Spleen (tissue), 7 donors: ENCODE data around the gene PEDS1.

Source experiments
- POLR2A ChIP-seq, 3 donors: fragments of 450-650 bp; IDR thresholded peaks; one replicate each; pipeline ENCODE4 v1.5.1; 2017; ENCODE audit warnings: antibody characterized with exemption in 3 of 3, mild to moderate bottlenecking in 1 of 3
- TF ChIP-seq, protein P1 (sequence below), 11 experiments: fragments of 200-600 bp in 7 of 11; fragments of 450-650 bp in 4 of 11; sonication (generic) in 4 of 11; IDR thresholded peaks in 8 of 11; conservative IDR thresholded peaks in 3 of 11; 1 replicate in 7 of 11; 2 replicates in 4 of 11; pipeline versions ENCODE4 v1.4.0 to v1.8.0; 2016 to 2021; ENCODE audit warnings: antibody characterized with exemption in 11 of 11, inconsistent platforms in 4 of 11, mild to moderate bottlenecking in 1 of 11
- donor health status: DM: no; HTN: no; CAD: no; lungs with moderate emphysema.
- donor health status: DM: no; HTN: no; CAD: no.
- donor health status: DM: no; HTN: no; CAD: no.

DNA sequence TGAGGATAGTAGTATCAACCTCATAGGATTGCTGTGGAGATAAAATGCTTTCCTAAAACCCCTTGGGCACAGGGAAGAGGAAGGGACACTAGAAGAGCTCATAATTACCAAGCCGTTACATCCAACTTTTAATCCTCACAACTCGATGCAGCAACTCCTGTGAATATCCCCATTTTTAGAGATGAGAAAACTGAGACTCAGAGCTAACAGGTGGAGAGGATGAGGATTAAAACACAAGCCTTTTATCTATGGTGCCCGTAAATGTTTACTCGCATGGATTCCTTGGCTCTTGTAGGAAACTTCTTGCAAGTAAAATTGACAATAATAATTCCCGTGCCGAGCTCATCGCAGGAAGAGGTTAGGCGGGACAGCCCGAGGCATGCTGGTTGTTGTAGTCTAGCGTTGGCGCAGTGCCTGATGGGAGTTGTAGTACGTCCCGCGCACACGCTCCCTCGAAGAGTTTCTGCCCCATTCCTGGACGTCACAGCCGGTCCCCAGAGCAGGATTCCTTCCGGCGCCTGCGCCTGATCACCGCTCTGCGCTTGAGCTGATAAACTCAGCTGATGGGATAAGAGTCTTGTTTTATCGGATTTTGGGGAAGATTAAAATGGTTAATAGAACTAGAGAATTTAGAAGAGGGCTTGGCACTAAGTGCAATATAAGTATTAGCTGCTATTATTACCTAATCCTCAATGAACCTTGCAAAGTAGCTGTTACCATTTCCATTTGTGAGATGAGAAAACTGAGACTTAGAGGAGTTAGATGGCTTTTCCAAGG, 37.7 kb downstream of the PEDS1 start:
- TF ChIP-seq, protein P1, sequence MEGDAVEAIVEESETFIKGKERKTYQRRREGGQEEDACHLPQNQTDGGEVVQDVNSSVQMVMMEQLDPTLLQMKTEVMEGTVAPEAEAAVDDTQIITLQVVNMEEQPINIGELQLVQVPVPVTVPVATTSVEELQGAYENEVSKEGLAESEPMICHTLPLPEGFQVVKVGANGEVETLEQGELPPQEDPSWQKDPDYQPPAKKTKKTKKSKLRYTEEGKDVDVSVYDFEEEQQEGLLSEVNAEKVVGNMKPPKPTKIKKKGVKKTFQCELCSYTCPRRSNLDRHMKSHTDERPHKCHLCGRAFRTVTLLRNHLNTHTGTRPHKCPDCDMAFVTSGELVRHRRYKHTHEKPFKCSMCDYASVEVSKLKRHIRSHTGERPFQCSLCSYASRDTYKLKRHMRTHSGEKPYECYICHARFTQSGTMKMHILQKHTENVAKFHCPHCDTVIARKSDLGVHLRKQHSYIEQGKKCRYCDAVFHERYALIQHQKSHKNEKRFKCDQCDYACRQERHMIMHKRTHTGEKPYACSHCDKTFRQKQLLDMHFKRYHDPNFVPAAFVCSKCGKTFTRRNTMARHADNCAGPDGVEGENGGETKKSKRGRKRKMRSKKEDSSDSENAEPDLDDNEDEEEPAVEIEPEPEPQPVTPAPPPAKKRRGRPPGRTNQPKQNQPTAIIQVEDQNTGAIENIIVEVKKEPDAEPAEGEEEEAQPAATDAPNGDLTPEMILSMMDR (IDR thresholded peaks at IDR 0.05 in 8 of 11, conservative IDR thresholded peaks at IDR 0.05 in 3 of 11): no peak
- no peak for TF ChIP-seq POLR2A (IDR thresholded peaks at IDR 0.05)
